GM15510 (cell line): Measurements from ENCODE around the gene MLLT10.

Experiments used
- POLR2A ChIP-seq: IDR thresholded peaks from 3 replicates; pipeline ENCODE4 v1.6.1; 2011; ENCODE audit warnings: borderline replicate concordance; ENCODE audit not compliant: insufficient read length; ENCODE audit errors: extremely low read depth

Gene MLLT10

GRCh38 chr10:21625623-21626229 is 91.7 kb downstream of the MLLT10 start:
- TF ChIP-seq POLR2A: no peak

GRCh38 chr10:21626457-21627161 is 92.6 kb downstream of the MLLT10 start:
- no peak for TF ChIP-seq POLR2A

- no peak for TF ChIP-seq POLR2A
Observed at GRCh38 chr10:21627331-21627730, 93.3 kb downstream of the MLLT10 start.

GRCh38 chr10:21628023-21628422 is 94.0 kb downstream of the MLLT10 start:
- TF ChIP-seq POLR2A: no peak

- no peak for TF ChIP-seq POLR2A
Observed at GRCh38 chr10:21634599-21635365, 100.8 kb downstream of the MLLT10 start.

- TF ChIP-seq POLR2A: no peak
Observed at GRCh38 chr10:21637795-21638194, 103.8 kb downstream of the MLLT10 start.

GRCh38 chr10:21638681-21639080 is 104.6 kb downstream of the MLLT10 start:
- TF ChIP-seq POLR2A: no peak

- no peak for TF ChIP-seq POLR2A
Observed at GRCh38 chr10:21648040-21648439, 114.0 kb downstream of the MLLT10 start.

GRCh38 chr10:21649454-21649872 is 115.4 kb downstream of the MLLT10 start:
- TF ChIP-seq POLR2A: no peak

- no peak for TF ChIP-seq POLR2A
Observed at GRCh38 chr10:21650353-21650752, 116.3 kb downstream of the MLLT10 start.

GRCh38 chr10:21655236-21655635 is 121.2 kb downstream of the MLLT10 start:
- no peak for TF ChIP-seq POLR2A

- no peak for TF ChIP-seq POLR2A
Observed at GRCh38 chr10:21655687-21656086, 121.7 kb downstream of the MLLT10 start.

GRCh38 chr10:21661087-21661486 is 127.1 kb downstream of the MLLT10 start:
- no peak for TF ChIP-seq POLR2A

- TF ChIP-seq POLR2A: no peak
Observed at GRCh38 chr10:21661935-21662334, 127.9 kb downstream of the MLLT10 start.

GRCh38 chr10:21662635-21663034 is 128.6 kb downstream of the MLLT10 start:
- no peak for TF ChIP-seq POLR2A
